KG1 (cell line): ENCODE results near the gene RNF111.
"Not testable (repeated sequence)": the region's sequence is repeated elsewhere in the genome, so short reads cannot be mapped to it uniquely, and the experiment has no call there.

ENCODE experiments used
- DNase-seq: peaks from one replicate; lab custom pipeline; 2025; lab: John Stamatoyannopoulos, UW

RNF111 gene

DNA sequence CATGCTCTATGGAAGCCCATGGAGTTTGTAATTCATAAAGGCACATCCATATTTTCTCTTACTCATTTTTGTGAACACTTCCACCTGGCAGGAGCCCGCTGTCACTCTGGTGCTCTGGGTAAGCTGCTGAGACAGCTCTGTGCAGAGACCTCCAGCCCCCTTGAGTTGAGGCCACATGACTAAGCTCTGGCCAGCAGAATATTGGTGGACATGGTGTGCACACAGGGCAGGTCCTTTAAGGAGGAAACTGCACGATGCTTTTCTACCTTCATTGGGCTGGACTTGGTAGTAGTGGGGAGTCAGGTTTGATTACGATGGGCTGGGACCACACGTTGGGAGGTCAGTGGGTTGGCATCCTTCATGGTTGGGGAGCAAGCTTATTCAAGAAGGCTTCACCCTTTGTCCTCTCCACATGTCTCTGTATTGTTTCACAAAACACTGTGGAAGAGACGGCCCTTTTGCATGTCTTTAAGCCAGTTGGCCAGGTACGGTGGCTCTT is 146.5 kb downstream of the RNF111 start:
- no peak for DNase-seq

DNA sequence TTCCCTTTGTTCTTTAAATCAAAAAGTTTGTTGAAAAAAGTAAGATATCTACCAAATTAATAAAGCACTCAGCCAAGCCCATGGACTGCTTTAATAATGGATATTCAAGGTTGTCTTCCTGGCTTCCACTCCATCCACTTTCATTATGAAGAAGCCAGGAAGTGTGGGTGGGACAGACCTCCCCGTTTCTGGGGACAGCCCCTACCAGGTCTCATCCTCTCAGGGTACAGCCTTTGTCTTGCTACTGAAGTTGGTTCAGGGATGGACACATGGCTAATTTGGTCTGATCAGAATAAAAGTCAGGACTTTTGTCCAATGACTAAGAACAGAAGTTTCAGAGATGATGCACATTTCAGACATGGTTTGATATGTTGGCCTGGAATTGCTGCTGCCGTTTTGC is 150.1 kb downstream of the RNF111 start:
- no peak for DNase-seq

GRCh38 chr15:59138243-59138642 is 150.8 kb downstream of the RNF111 start:
- no peak for DNase-seq

DNA sequence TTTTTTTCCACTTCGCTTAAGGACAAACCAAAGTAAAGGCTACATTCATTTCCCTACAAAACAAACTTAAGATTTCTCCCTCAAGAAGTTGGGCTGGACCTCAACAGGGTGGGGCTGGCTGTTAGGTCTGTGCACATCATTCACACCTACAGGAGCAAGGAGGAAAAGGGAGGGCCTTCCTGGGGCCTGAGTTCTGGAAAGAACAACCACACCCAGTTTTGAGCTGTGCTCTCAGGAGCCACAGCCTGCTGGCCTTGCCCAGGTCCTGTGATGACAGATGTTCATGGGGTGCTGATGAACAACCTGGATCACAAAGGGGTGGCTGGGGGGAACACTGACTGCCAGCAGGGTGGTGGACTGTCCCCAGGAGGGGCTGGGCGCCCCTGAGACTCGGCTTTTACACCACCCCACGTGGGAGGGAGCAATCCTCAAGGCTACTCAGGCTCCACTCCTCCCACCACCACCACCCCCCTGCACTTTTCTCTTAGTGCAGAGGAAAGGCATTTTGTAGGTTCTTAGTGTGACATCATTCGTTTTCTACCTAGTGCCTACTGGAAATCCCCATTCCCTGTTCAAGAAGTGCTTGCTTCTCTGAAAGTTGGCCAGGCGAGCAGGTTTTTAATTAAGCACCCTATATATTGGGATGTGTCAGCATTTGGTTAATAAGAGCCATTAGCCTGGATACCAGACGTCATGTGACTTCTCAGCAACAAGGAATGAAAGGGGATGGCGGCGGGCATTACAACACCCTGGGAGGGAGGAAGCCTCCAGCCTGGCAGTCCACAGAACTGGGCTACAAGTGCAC is 153.2 kb downstream of the RNF111 start:
- DNase-seq = no peak

DNA sequence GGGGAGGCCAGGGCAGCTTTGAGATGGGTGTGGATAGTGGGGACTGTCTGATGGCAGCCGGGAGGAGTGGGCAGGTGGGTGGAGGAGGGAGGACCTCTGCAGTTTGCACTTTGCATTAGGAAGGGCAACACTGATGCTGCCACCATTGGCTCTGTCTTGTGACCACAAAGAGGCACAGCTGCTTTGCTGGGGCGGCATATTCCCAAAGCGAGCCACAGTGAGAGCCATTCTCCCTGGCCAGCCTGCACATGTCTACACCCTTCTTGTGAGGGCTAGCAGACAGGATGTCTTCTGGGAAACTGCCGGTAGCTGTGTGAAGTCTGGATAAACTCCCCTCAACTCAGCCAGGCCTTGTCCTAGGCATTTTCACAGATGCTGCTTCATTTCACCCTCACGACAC is 155.8 kb downstream of the RNF111 start:
- DNase-seq = no peak

DNA sequence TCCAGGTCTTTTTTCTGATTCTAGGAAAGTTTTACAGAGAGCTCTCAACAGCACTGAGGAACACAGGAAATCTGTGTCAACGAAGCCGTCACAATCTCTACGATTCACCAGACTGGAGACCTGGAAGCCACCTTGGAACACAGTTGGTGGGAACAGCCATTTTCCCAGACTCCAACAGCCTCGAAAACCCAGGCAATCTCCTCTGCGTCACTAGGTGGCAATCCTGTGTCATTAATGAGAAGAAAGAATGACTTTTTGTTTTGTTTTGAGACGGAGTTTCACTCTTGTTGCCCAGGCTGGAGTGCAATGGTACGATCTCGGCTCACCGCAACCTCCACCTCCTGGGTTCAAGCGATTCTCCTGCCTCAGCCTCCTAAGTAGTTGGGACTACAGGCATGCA is 157.1 kb downstream of the RNF111 start:
- not testable (repeated sequence) for DNase-seq
